Measurements from ENCODE around the gene TAP2.
A peak's percentile ranks its signal among the peaks of the same experiment; 100 is the strongest.

TAP2 gene

DNA sequence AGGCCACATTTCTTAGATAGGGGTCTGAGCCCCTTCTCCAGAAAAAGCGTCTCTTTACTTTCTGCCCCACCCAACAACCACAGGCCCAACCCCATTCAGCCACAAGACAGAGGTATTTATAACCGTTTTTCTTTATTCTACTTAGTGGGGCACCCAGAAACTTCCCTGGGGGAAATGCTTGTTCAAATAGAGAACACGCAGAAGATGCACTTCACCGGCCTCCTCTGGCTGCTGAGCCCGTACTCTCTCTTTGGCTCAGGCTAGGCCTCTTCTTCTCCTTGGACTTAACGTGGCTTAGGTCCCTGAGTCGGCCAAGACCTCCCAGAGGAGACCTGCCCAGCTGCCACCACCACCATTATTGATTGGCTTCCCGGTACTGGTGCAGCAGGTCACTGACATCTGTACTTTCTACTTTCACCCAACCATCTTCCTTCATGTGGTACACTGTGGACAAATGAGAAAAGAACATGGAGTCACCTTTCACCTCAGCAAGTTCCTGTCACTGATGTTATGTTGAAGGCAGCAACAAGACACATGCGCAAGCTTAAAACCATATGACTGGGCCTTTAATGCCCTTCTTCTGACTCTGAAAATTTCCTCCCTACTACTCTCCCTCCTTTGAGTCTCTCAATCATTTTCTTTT is 2.2 kb upstream of the TAP2 start:
- DNase-seq = no peak
- in situ Hi-C loops (cut with HindIII; ENCODE audit: low pct_ligation_motif_present, low pct_unique_long_range_greater_than_20kb, low sequenced_read_pairs) = no loop called here

DNA sequence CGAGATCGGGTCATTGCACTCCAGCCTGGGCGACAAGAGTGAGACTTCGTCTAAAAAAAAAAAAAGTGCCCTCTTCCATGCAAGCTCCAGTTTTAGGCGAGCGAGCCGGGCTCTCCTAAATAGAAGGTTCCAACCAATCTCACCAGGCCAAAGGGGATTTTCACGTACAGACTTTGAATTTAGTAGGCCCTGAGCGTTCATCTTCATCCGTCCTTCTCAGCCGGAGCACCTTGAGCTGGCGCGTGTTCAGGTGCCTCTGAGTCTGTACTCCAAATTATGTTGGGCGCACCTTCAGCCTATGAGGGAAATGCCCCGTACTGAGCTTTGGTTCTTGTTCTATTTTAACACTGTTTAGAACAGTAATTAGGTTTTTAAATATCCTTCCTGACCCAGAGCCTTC is 817 bp upstream of the TAP2 start:
- no peak for DNase-seq
- in situ Hi-C loops (cut with HindIII; ENCODE audit: low pct_ligation_motif_present, low pct_unique_long_range_greater_than_20kb, low sequenced_read_pairs) = no loop called here

DNA sequence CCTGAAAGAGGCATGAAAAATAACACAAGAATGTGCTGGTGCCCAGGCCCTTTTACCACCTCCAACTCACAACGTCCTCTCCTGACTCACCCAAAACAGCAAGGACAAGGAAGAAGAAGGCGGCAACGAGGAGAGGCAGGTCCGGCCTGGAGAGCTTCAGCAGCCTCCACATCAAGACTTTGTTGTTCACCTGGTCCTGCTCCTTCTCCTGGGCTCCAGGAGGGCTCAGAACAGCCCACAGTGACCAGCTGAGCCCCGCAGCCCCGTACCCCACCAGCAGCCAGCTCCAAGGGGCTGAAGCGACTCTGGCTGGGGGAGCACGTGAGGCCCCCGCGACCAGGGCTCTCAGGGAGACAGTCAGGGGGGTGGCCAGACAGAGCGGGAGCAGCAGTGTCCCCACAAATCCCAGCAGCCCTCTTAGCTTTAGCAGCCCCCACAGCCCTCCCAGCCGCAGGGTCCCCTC is 857 bp downstream of the TAP2 start:
- in situ Hi-C loops (cut with HindIII; ENCODE audit: low pct_ligation_motif_present, low pct_unique_long_range_greater_than_20kb, low sequenced_read_pairs) = no loop called here
- peak; percentile 33 for DNase-seq

- no peak for DNase-seq
- in situ Hi-C loops (cut with HindIII; ENCODE audit: low pct_ligation_motif_present, low pct_unique_long_range_greater_than_20kb, low sequenced_read_pairs) = no loop called here
Measured at GRCh38 chr6:32836873-32837272, 1.7 kb downstream of the TAP2 start.

DNA sequence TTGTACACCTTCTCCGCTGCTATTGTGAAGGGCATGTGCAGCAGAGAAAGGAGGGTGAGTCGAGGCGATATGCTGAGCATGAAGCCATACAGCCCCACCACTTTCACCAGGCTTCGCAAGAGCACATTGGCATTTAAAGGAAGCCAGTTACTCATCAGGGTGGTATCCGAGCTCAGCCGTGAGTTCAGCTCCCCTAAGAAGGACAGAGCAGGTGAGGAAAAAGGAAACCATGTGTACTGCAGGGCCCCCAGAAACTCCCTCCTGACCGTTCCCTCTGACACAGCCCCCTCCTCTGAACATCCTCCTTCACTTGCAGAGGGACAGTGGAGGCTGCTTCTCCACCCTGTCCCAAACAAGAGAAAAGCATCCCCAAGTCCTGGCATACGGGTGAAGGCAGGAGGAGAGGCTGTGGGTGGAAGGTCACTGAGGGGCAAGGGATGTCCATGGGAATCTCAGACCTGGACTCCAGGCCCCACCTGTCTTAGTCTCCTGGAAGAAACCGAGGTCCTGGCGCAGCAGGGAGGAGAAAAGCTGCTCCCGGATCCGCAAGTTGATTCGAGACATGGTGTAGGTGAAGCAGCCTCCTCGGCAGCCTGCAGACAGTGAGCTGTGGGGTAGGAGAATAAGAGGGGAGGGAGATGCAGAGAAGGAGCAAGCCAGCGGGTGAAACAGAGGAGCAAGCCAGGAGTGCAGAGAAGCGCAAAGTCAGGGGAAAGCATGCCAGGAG is 3.2 kb downstream of the TAP2 start:
- no peak for DNase-seq
- in situ Hi-C loops (cut with HindIII; ENCODE audit: low pct_ligation_motif_present, low pct_unique_long_range_greater_than_20kb, low sequenced_read_pairs) = no loop called here

DNA sequence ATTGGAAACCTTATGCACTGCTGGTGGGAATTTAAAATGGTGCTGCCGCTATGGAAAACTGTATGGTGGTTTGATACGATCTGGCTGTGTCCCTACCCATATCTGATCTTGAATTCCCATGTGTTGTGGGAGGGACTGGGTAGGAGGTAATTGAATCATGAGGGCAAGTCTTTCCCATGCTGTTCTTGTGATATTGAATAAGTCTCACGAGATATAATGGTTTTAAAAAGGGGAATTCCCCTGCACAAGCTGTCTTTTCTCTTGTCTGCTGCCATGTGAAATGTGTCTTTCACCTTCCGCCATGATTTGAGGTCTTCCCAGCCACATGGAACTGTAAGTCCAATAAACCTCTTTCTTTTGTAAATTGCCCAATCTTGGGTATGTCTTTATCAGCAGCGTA is 4.9 kb downstream of the TAP2 start:
- in situ Hi-C loops (cut with HindIII; ENCODE audit: low pct_ligation_motif_present, low pct_unique_long_range_greater_than_20kb, low sequenced_read_pairs) = no loop called here
- DNase-seq = no peak

- no peak for DNase-seq
- in situ Hi-C loops (cut with HindIII; ENCODE audit: low pct_ligation_motif_present, low pct_unique_long_range_greater_than_20kb, low sequenced_read_pairs) = no loop called here
Measured at GRCh38 chr6:32832535-32832934, 6.0 kb downstream of the TAP2 start.

GRCh38 chr6:32830936-32831335 is 7.6 kb downstream of the TAP2 start:
- DNase-seq = no peak
- in situ Hi-C loops (cut with HindIII; ENCODE audit: low pct_ligation_motif_present, low pct_unique_long_range_greater_than_20kb, low sequenced_read_pairs) = no loop called here

DNA sequence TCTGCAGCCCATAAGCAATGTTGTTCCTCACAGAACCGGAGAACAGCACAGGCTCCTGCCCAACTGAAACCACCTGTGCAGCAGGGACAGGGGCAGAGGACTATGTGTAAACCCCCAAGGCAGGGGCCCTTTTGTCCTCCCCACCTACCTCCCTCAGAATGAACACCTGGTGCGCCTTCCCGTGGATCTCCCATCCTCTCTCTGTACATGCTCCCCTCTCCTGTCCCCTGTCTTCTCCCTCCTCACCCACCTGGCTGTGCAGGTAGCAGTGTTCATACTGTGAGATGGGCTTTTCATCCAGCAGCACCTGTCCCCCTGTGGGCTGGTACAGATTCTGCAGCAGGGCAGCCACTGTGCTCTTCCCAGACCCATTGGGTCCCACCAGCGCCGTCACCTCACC is 8.5 kb downstream of the TAP2 start:
- DNase-seq = no peak
- in situ Hi-C loops (cut with HindIII; ENCODE audit: low pct_ligation_motif_present, low pct_unique_long_range_greater_than_20kb, low sequenced_read_pairs) = no loop called here

GRCh38 chr6:32829495-32829894 is 9.0 kb downstream of the TAP2 start:
- in situ Hi-C loops (cut with HindIII; ENCODE audit: low pct_ligation_motif_present, low pct_unique_long_range_greater_than_20kb, low sequenced_read_pairs) = no loop called here
- no peak for DNase-seq

DNA sequence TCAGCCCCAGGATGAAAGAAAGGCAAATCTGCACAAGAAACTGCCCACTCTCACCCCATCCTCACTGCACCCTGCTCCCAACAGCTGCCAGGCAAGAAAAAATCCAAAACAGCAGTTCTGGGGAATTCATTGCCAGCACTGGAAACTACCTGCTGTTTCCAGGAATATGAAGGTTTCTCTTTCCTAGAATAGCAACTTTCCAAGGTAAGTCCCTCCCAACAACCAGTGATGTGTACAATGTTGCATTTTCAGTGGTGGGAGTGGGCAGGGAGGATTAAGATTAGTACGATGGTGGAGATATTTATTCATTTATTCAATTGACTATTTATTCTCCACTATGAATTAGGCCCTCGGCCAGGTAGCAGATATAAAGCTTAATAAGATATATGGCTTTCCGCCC is 11.5 kb downstream of the TAP2 start:
- in situ Hi-C loops (cut with HindIII; ENCODE audit: low pct_ligation_motif_present, low pct_unique_long_range_greater_than_20kb, low sequenced_read_pairs) = no loop called here
- no peak for DNase-seq

GRCh38 chr6:32825966-32826365 is 12.6 kb downstream of the TAP2 start:
- in situ Hi-C loops (cut with HindIII; ENCODE audit: low pct_ligation_motif_present, low pct_unique_long_range_greater_than_20kb, low sequenced_read_pairs) = no loop called here
- DNase-seq = peak; percentile 31

DNA sequence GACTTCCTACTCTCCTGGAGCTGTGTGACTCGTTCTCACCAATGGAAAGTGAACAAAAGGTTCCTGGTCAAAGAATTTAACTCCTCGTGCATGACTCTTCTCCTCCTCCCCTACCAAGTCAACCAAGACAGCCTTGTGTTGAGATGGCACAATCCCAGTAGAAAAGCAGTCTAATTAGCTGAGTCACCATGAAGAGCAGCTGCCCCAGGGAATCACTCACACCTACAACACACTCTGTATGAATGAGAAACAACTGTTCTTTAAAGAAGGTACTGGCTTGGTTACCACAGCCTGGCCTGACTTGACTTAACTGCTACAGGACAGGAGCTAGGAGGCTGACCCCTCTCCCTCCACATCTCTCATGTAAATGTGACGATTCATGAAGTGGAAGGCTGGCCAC is 18.8 kb downstream of the TAP2 start:
- peak; percentile 72 for DNase-seq
- in situ Hi-C loops (cut with HindIII; ENCODE audit: low pct_ligation_motif_present, low pct_unique_long_range_greater_than_20kb, low sequenced_read_pairs) = no loop called here

GRCh38 chr6:32818867-32819266 is 19.7 kb downstream of the TAP2 start:
- DNase-seq = no peak
- in situ Hi-C loops (cut with HindIII; ENCODE audit: low pct_ligation_motif_present, low pct_unique_long_range_greater_than_20kb, low sequenced_read_pairs) = no loop called here

GRCh38 chr6:32816746-32817204 is 21.8 kb downstream of the TAP2 start, which contains the start of gene HLA-DOB:
Gene HLA-DOB (minus strand): TSS chr6:32817002. CDS start chr6:32816951, 51 bp downstream.
- in situ Hi-C loops (cut with HindIII; ENCODE audit: low pct_ligation_motif_present, low pct_unique_long_range_greater_than_20kb, low sequenced_read_pairs) = no loop called here
- DNase-seq = peak; percentile 37

- in situ Hi-C loops (cut with HindIII; ENCODE audit: low pct_ligation_motif_present, low pct_unique_long_range_greater_than_20kb, low sequenced_read_pairs) = no loop called here
Measured at GRCh38 chr6:32815996-32816395, 22.5 kb downstream of the TAP2 start.

DNA sequence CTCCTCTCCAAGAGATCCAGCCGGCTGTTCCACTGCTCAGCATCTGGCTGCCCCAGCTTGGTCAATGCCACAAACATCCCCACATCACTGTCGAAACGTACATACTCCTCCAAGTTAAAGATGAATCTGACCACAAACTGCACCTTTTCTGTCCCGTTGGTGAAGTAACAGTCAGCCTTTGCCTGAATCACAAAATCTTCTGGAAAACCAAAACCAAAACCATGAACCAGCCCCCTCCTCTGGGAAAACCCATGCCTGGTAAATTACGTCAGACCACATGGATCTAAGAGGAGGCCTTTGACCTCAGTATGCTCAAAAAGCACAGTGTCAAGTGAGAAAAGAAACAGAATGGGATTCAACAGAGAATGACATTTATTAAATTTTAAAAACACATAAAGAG is 23.4 kb downstream of the TAP2 start:
- no peak for DNase-seq
- in situ Hi-C loops (cut with HindIII; ENCODE audit: low pct_ligation_motif_present, low pct_unique_long_range_greater_than_20kb, low sequenced_read_pairs) = no loop called here

More at GRCh38 chr6:32815996-32816395, 22.5 kb downstream of the TAP2 start:
- DNase-seq = no peak

GRCh38 chr6:32814145-32814544 is 24.4 kb downstream of the TAP2 start:
- in situ Hi-C loops (cut with HindIII; ENCODE audit: low pct_ligation_motif_present, low pct_unique_long_range_greater_than_20kb, low sequenced_read_pairs) = no loop called here

GRCh38 chr6:32809171-32809570 is 29.4 kb downstream of the TAP2 start:
- no peak for DNase-seq
- in situ Hi-C loops (cut with HindIII; ENCODE audit: low pct_ligation_motif_present, low pct_unique_long_range_greater_than_20kb, low sequenced_read_pairs) = no loop called here

More at GRCh38 chr6:32814145-32814544, 24.4 kb downstream of the TAP2 start:
- no peak for DNase-seq

- in situ Hi-C loops (cut with HindIII; ENCODE audit: low pct_ligation_motif_present, low pct_unique_long_range_greater_than_20kb, low sequenced_read_pairs) = no loop called here
- DNase-seq = no peak
Measured at GRCh38 chr6:32807020-32807580, 31.4 kb downstream of the TAP2 start.

Measured in ACHN (cell line).